ENCODE results near the gene CHRDL2.

CHRDL2 gene

GRCh38 chr11:74748211-74749126 lies 17.2 kb upstream of the CHRDL2 start, which contains the start of gene RNF169:
TSS of gene RNF169 (plus strand) at chr11:74748849. CDS start at chr11:74748881, 32 bp downstream.
- DNase-seq, result peak; percentile 91

DNA sequence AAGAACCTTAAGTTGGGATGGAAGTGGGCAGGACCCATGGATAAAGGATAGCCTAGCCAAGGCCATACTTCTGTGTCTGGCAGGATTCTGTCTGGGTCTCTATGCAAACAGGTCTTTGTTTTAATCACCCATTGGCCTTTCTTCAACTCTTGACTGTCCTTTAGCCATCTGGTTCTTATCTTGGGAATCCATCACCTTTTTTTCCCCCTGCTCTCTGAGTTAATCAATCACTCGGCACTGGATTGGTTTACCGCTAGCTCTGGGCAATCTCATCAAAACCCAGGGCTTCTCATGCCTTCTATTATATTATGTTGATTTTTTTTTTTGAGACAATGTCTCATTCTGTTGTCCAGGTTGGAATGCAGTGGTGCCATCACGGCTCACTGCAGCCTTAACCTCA lies 15.6 kb upstream of the CHRDL2 start:
- no peak for DNase-seq

- no peak for DNase-seq
Measured at GRCh38 chr11:74744277-74744676, 13.1 kb upstream of the CHRDL2 start.

DNA sequence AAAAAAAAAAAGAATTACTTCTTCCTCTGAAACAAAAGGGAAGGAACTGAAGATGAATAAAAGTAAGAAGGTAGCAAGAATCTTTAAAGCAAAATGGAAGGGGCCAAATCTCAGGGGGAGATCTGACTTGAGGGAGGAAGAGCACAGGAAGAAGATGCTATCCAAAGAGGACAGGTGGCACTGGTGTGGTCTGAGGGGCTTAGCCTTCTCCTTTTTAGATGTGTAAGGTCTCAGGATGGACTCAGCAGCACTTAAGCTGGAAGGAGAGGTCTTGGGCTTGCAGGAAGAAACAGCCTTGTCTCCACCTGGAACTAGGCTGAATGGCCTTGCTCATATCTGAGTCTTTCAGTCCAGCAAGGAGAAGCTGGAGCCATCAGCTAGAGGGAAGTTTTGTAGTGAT lies 12.4 kb upstream of the CHRDL2 start:
- DNase-seq, result no peak

DNA sequence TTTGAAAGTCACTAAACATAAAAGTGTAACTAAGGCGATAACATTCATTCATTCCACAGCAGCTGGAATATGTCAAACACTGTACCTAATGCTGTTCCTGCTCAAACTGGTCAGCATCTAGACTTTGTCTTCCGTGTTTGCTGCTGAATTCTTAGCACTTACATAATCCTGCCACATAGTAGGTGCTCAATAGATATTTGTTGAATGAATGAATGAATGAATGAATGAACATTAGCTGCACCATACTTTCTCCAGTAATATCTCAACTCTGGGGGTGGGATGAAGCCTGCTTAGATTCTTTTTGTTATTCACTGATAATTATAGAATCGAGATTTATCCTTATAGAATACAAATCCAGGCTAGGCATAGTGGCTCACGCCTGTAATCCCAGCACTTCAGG lies 10.8 kb upstream of the CHRDL2 start:
- DNase-seq, result no peak

DNA sequence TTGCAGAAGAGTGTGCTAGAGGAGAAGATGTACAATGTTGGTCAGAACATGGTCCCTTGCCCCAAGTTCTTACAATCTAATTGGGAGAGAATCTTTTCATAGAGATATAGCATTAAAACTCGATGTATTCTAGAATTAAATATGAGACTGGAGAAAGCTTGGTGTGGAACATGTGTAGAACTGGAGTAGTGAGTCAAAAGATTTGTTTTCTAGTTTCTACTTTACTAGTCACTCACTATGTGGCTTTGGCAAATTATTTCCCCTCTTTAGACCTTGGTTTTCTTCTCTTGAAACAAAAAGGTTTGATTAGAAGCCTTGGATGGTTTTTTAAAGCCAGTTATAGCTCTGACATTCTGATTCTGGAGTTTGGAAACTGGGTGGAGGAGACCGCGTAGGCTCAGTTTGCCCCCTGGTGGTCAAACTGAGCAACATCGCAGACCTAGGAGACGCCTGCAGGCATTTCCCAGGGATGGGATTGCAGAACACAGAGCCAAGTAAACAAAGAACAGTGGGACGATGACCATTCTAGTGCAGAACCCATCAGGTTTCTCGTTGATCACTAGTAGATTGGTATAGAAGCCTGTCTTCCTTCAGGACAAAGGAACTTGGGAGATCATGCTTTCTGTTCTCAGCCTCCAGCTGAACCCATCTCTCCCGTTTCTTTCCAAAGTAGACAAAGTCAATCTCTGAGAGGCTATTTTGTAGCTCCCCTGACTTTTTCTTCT lies 8.5 kb upstream of the CHRDL2 start:
- peak; percentile 54 for DNase-seq

GRCh38 chr11:74736031-74736430 lies 4.8 kb upstream of the CHRDL2 start:
- DNase-seq, result no peak

GRCh38 chr11:74735365-74735928 lies 4.2 kb upstream of the CHRDL2 start:
- no peak for DNase-seq

DNA sequence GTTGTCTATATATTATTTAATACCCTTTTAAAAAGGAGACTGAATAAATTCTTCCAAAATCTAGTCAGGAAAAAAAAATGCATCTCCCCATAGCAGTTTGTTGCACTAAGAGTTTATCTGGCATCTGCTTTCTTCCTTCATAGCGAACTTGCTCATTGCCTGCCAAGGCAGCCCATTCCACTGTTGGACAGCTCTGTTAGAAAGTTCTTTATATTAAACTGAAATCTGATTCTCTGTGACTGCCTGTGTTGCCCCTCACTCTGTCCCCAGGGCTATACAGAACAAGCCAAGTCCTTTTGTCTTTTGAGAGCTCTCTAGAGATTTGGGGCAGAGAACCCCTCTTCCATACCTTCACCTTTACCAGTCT lies 3.3 kb upstream of the CHRDL2 start:
- no peak for DNase-seq

- no peak for DNase-seq
Measured at GRCh38 chr11:74730571-74731260, 510 bp downstream of the CHRDL2 start.

- DNase-seq, result no peak
Measured at GRCh38 chr11:74729397-74729796, 1.8 kb downstream of the CHRDL2 start.

GRCh38 chr11:74726547-74727182 lies 4.6 kb downstream of the CHRDL2 start:
- peak; percentile 68 for DNase-seq

DNA sequence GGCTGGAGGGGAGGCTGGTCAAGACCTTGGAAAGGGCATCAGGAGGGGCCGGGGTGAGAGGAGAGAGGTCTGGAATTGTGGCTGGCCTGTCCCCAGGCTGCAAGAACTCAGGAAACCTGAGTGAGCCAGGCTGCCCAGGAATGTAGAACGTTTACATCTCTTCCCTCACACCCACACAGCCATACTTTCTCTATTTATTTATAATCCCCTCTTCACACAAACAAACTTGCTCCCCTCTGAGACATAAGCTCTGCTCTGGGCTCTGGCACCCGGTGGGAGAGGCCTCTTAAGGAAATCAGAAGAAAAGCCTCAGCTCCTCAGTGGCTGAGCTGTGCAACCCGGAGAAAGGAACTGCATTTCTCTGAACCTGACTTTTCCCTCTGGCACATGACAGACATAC lies 5.5 kb downstream of the CHRDL2 start:
- no peak for DNase-seq

GRCh38 chr11:74723511-74723910 lies 7.7 kb downstream of the CHRDL2 start:
- no peak for DNase-seq

DNA sequence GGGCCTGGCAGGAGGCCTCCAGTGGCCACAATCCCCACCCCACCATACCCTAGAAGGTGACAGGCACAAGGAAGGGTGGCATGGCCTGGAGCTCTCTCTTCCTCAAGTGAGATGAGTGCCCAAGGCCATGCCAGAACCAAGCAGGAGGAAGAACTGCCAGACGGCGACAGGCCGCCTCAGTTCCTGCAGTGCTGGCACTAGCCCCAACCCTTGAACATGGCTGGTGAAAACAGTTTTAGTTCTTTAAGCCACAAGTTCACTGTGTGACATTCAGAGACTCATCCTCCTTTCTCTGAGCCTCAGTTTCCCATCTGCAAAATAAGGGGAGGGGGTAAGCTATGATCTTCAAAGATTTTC lies 9.8 kb downstream of the CHRDL2 start:
- DNase-seq, result no peak

DNA sequence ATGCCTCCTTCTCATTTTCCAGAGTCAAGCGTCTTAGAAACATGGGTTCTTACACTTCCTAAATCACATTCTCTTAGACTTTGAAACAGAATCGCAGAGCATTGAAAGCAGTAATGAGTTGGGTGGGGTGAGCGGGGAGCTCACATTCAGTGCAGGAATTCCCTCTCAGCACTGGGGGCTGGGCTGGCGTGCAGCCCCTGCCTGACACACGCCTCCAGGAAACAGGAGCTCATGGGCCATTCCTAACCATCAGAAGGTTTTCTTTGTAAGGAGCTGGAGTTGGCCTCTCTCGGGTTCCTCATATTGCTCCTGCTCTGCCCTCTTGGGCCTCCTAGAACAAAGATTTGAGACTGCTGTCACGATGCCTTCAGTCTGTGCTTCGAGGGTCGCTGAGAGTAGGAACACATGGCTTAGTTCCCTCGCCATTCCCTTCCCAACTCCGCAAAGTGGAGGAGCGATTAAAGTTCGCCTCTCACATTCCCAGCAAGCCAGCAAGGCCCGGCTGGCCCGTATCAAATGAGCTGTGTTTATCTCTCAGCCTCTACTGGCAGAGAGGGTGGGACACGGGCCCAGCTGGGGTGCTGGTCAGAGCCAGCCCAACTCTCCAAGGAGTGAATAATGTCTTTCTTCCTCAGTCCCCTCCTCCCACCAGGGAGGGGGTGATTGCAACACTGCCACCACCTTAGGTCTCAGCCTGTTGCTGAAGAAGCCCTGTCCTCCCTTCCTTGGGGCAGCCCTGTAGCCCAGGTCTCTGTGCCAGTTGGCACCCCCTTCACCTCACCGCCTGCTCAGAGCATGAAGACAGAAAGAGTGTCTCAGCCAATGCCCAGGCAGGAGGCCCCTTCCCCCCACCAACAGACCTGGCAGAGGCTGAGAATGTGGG lies 10.4 kb downstream of the CHRDL2 start:
- no peak for DNase-seq

- no peak for DNase-seq
Measured at GRCh38 chr11:74719011-74719410, 12.2 kb downstream of the CHRDL2 start.

DNA sequence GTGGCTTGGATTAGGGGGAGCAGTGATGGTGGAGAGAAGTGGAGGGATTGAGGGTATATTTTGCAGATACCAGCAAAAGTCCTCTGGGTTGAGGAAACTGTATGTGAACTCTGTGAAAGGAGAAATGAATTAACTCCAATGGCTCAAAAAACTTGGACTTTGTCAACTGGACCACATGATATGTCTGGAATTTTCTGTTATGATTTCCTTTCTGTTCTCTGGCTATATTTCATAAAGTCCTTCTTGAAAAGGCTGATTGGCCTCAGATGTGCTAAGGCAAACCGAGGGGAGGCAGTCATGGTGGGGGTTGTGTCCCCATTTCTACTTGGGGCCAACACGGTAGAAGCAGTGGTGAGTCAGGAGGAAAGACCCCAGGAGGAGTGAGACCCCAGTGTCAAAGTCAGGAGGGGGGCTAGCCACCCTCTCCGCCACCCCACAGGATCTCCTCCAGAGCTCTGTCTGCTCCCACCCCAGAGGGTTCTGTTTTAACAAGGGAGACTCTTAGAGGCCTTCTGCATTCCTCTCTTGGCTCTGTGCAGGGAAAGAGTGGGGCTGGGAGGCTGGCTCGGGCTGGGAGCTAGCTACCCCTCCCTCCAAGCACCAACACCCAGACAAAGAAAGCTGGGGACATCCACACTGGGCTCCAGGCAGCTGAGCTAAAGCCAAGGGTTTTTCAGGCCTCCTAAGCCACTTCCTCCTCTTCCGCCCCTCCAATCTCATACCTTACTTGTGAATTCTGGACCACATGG lies 13.8 kb downstream of the CHRDL2 start:
- no peak for DNase-seq

DNA sequence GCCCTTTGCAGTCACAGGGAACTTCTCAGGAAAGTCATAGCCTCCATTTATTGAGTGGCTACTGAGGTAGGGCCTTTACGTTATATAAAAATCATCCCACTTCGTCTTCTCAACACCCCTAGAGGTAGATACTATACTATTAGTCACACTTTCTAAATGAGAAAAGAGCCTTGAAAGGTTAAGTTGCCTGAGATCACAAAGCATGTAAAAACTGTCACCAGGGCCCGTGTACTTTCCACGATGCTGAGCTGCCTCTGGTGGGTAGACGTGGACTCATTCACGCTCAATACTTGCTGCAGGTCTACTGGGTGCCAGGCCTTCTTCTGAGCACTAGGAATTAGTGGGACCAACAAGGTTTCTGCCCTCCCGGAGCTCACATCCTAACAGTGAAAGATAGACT lies 16.3 kb downstream of the CHRDL2 start:
- peak; percentile 32 for DNase-seq

GRCh38 chr11:74713686-74714085 lies 17.5 kb downstream of the CHRDL2 start:
- no peak for DNase-seq
